GM12878 (cell line): ENCODE data around the gene FGR. TPM values are rescaled to one million over a fixed set of nuclear protein-coding genes. Genes with fewer than 3 reads are reported as not detected.

Source experiments
- ATAC-seq: fragments of 200-7000 bp; cut with Tn5 transposase; 3 replicates; pipeline ENCODE4 v1.9.1; 2020; ENCODE audit warnings: mild to moderate bottlenecking, moderate library complexity
- BruUV-seq: library from RNA; stranded (reverse); fragments of 400-500 nt; replicated peaks from 2 replicates; lab custom pipeline; 2021; lab: Mats Ljungman, UMichigan
- CTCF ChIA-PET: fragments of 300-600 bp; sonication (Branson Sonifier 250); formaldehyde crosslinking; extraction: SDS; loops from one replicate; lab custom pipeline; 2021; ENCODE audit warnings: inconsistent platforms; lab: Yijun Ruan, JAX
- POLR2A ChIA-PET: fragments of 350-600 bp; formaldehyde crosslinking; extraction: SDS; loops from one replicate; lab custom pipeline; 2021; ENCODE audit warnings: inconsistent platforms; lab: Charles Lee
- RAD21 ChIA-PET: fragments of 300-600 bp; sonication (Branson Sonifier 250); formaldehyde crosslinking; loops from one replicate; lab custom pipeline; 2023; ENCODE audit warnings: antibody characterized with exemption; ENCODE audit not compliant: unreplicated experiment; lab: Charles Lee
- SMC1A ChIA-PET: fragments of 300-600 bp; sonication (Branson Sonifier 250); formaldehyde crosslinking; loops from one replicate; lab custom pipeline; 2023; ENCODE audit not compliant: unreplicated experiment, uncharacterized antibody; lab: Charles Lee
- DNase-seq: peaks from one replicate; pipeline ENCODE4 v3.0.0-alpha.2; 2011; ENCODE audit warnings: low read depth, low spot score
- FAIRE-seq: peaks from 3 replicates; lab custom pipeline; 2011; peaks lifted over from hg19 to GRCh38; lab: Jason Lieb, UNC
- H2AFZ ChIP-seq: 2 replicates; pipeline ENCODE4 v1.6.0; 2011; ENCODE audit warnings: low read depth, low read length, control low read depth; ENCODE audit not compliant: control insufficient read depth
- H3K27ac ChIP-seq: 2 replicates; pipeline ENCODE4 v1.5.1; 2011; ENCODE audit warnings: control low read depth; ENCODE audit not compliant: control insufficient read depth, insufficient read depth
- H3K27me3 ChIP-seq, 2 experiments: replicated peaks in 1 of 2; 2 replicates each; pipeline versions ENCODE4 v1.6.0 to v1.6.1; 2011; ENCODE audit warnings: low read length in 1 of 2; ENCODE audit not compliant: control insufficient read depth in 2 of 2, insufficient read depth in 2 of 2
- H3K36me3 ChIP-seq, 2 experiments: 2 replicates each; pipeline ENCODE4 v1.5.1; 2011; ENCODE audit warnings: low read length in 1 of 2; ENCODE audit not compliant: control insufficient read depth in 2 of 2, insufficient read depth in 2 of 2
- H3K4me1 ChIP-seq: 2 replicates; pipeline ENCODE4 v1.6.1; 2011; ENCODE audit warnings: mild to moderate bottlenecking, low read length, moderate library complexity, mixed read lengths; ENCODE audit not compliant: control insufficient read depth, insufficient read depth
- H3K4me2 ChIP-seq: 2 replicates; pipeline ENCODE4 v1.6.0; 2011; ENCODE audit warnings: control low read depth; ENCODE audit not compliant: control insufficient read depth, insufficient read depth
- H3K4me3 ChIP-seq: fragments of 200-600 bp; sonication (generic); 2 replicates; pipeline ENCODE4 v1.5.1; 2016
- H3K79me2 ChIP-seq: 2 replicates; pipeline ENCODE4 v1.6.0; 2011; ENCODE audit warnings: low read length; ENCODE audit not compliant: control insufficient read depth, insufficient read depth
- H3K9ac ChIP-seq: 2 replicates; pipeline ENCODE4 v1.8.0; 2011; ENCODE audit warnings: low read length, control low read depth, mixed read lengths; ENCODE audit not compliant: control insufficient read depth, insufficient read depth
- H3K9me3 ChIP-seq: replicated peaks from 3 replicates; pipeline ENCODE4 v1.5.1; 2011; ENCODE audit warnings: mild to moderate bottlenecking, low read length; ENCODE audit not compliant: control insufficient read depth, insufficient read depth
- H4K20me1 ChIP-seq: 2 replicates; pipeline ENCODE4 v1.6.0; 2011; ENCODE audit not compliant: control insufficient read depth, insufficient read depth
- ATF7 ChIP-seq: fragments of 450-650 bp; IDR thresholded peaks from 2 replicates; pipeline ENCODE4 v1.6.1; 2016; ENCODE audit warnings: low read depth, mild to moderate bottlenecking
- BHLHE40 ChIP-seq, 2 experiments: fragments of 450-650 bp in 1 of 2; IDR thresholded peaks; 2 replicates each; pipeline ENCODE4 v1.6.1; 2011 to 2017; ENCODE audit warnings: low read depth in 2 of 2, borderline replicate concordance in 1 of 2, improper control_type of control experiment in 1 of 2, low read length in 1 of 2, mild to moderate bottlenecking in 1 of 2
- EED ChIP-seq: sonication (generic); IDR thresholded peaks from 2 replicates; pipeline ENCODE4 v1.6.1; 2016; ENCODE audit warnings: antibody characterized with exemption, low read depth
- HDAC6 ChIP-seq: fragments of 200-600 bp; sonication (generic); IDR thresholded peaks from one replicate; pipeline ENCODE4 v1.8.0; 2017; ENCODE audit warnings: antibody characterized with exemption; ENCODE audit not compliant: unreplicated experiment
- HDGF ChIP-seq: fragments of 450-650 bp; IDR thresholded peaks from 2 replicates; pipeline ENCODE4 v1.6.1; 2016; ENCODE audit warnings: antibody characterized with exemption
- NBN ChIP-seq: fragments of 450-650 bp; IDR thresholded peaks from 2 replicates; pipeline ENCODE4 v1.6.1; 2016
- PAX5 ChIP-seq: IDR thresholded peaks from 2 replicates; pipeline ENCODE4 v1.6.1; 2011; ENCODE audit warnings: low read depth, low read length, borderline replicate concordance
- POLR2A ChIP-seq: IDR thresholded peaks from 2 replicates; pipeline ENCODE4 v1.6.1; 2011; ENCODE audit warnings: low read depth, mild to moderate bottlenecking, low read length
- POLR2AphosphoS5 ChIP-seq: IDR thresholded peaks from 2 replicates; pipeline ENCODE4 v1.6.1; 2011; ENCODE audit warnings: mild to moderate bottlenecking, low read length, inconsistent platforms
- RFX5 ChIP-seq: IDR thresholded peaks from 2 replicates; pipeline ENCODE4 v1.6.1; 2011; ENCODE audit warnings: low read depth, low read length, improper control_type of control experiment
- SRF ChIP-seq, 2 experiments: IDR thresholded peaks; 2 replicates each; pipeline ENCODE4 v1.6.1; 2011; ENCODE audit warnings: low read depth in 2 of 2, low read length in 2 of 2, mild to moderate bottlenecking in 1 of 2, moderate library complexity in 1 of 2
- ZNF622 ChIP-seq: fragments of 450-650 bp; IDR thresholded peaks from 2 replicates; pipeline ENCODE4 v1.6.1; 2017; ENCODE audit warnings: mild to moderate bottlenecking, inconsistent platforms
- ZNF687 ChIP-seq: fragments of 450-650 bp; IDR thresholded peaks from 2 replicates; pipeline ENCODE4 v1.6.1; 2017; ENCODE audit warnings: mild to moderate bottlenecking, moderate library complexity
- WGBS: methylation state at CpG from one replicate; pipeline ENCODE4 v1.1.6; 2016; ENCODE audit warnings: low lambda C conversion rate; ENCODE audit not compliant: insufficient replicate concordance, insufficient coverage; ENCODE audit errors: missing lambda C conversion rate; 5-methylcytosine and 5-hydroxymethylcytosine counted together
- in situ Hi-C: fragments of 300-500 bp; cut with MboI; formaldehyde crosslinking; loops from 9 replicates; pipeline ENCODE4 v1.14.3; 2018; ENCODE audit warnings: mixed read lengths
- intact Hi-C: fragments of 100-400 bp; cut with micrococcal nuclease; formaldehyde crosslinking; loops from one replicate; pipeline ENCODE4 v1.14.2; 2022; ENCODE audit not compliant: unreplicated experiment
- polyA plus RNA-seq, 11 experiments: library from polyadenylated mRNA; depleted of rRNA in 4 of 11; unstranded in 6 of 11; stranded (reverse) in 5 of 11; fragments of >200 nt; fragmentation: Nextera tagmentation in 4 of 11; fragmentation: Illumina TruSeq in 1 of 11; extraction: Ambion mirVana in 4 of 11; extraction: Trizol in 1 of 11; gene quantifications; 1 replicate in 1 of 11; 2 replicates in 10 of 11; pipeline versions ENCODE4 v1.2.1 to v1.2.3, GENCODE V29; 2011 to 2016; ENCODE audit warnings: inconsistent platforms in 2 of 11, missing spikeins in 2 of 11, low read depth in 1 of 11
- total RNA-seq, 4 experiments: library from RNA; depleted of rRNA in 3 of 4; stranded (reverse); fragments of >200 nt in 3 of 4; fragmentation: Illumina TruSeq in 1 of 4; extraction: Trizol in 1 of 4; gene quantifications; 2 replicates each; pipeline versions ENCODE4 v1.2.1 to v1.2.3, GENCODE V29; 2013 to 2021

Gene FGR
- total and polyA plus RNA-seq, 10 of the 15 experiments (the other 5 are each of a cell fraction or from before 2014, with no cell fraction given): 10.9 to 193 (median 74.7) TPM

GRCh38 chr1:27609210-27609555 is 25.8 kb downstream of the FGR start:
- no peaks in the 10 kb centered on the region for H3K79me2 ChIP-seq
- intact Hi-C loops: loop anchor here (1.0 to 10.0 kb wide), 3 partner anchors 22 to 124 kb away; no protein-coding TSS in a partner anchor
- peak overlapping the region; percentile 73 for H3K4me2 ChIP-seq
- TF ChIP-seq EED (0 out of 2 replicates have a peak, but pooled peaks have one; percentile 1), POLR2A (peak; percentile 57; the same call in 1 of the 2 replicates), POLR2AphosphoS5 (no peak), RFX5 (no peak), ATF7 (0 out of 2 replicates have a peak, but pooled peaks have one; percentile 27), HDAC6 (no peak), PAX5 (no peak), NBN (no peak), SRF (IDR thresholded peaks at IDR 0.05; ENCODE audit: low read depth in 2 of 2, low read length in 2 of 2) (no peak), BHLHE40 (IDR thresholded peaks at IDR 0.05; ENCODE audit: borderline replicate concordance in 1 of 2, low read depth in 2 of 2, low read length in 1 of 2) (no peak), HDGF (peak; percentile 3; the same call in 1 of the 2 replicates), ZNF622 (0 out of 2 replicates have a peak, but pooled peaks have one; percentile 2), ZNF687 (no peak; the same call in 1 of the 2 replicates)
- peak overlapping the region; percentile 10; the same call in 1 of the 2 replicates for H2AFZ ChIP-seq
- RAD21 ChIA-PET: interaction anchor here (1.0 to 8.8 kb wide), 10 partner anchors 16 to 564 kb away, joined by 3 to 268 read pairs (median 6); partner anchors contain the start of gene IFI6
- peaks cover 46% of the 10 kb centered on the region for H3K4me1 ChIP-seq
- POLR2A ChIA-PET: interaction anchor here (0.5 to 6.2 kb wide), 7 partner anchors 15 to 209 kb away, joined by 3 to 67 read pairs (median 37); no protein-coding TSS in a partner anchor
- SMC1A ChIA-PET: interaction anchor here (0.7 to 9.2 kb wide), 10 partner anchors 8 to 193 kb away, joined by 3 to 248 read pairs (median 26); no protein-coding TSS in a partner anchor
- WGBS: 31% methylated on average over 3 of the region's 3 CpGs
- no peaks in the 10 kb centered on the region for H3K27me3 ChIP-seq
- CTCF ChIA-PET: interaction anchor here (1.1 to 10.4 kb wide), 17 partner anchors 17 to 310 kb away, joined by 3 to 327 read pairs (median 23); partner anchors contain the start of genes GPR3 and IFI6
- no peak for DNase-seq
- H3K4me3 ChIP-seq: no peak overlapping the region
- BruUV-seq: no TSS peak
- in situ Hi-C loops: loop anchor here (5.0 kb wide), 3 partner anchors 53 to 307 kb away; partner anchors contain the start of gene GPR3
- peak; percentile 41 for ATAC-seq
- no peak for FAIRE-seq
- H4K20me1 ChIP-seq: no peaks in the 10 kb centered on the region
- no peaks in the 10 kb centered on the region for H3K9me3 ChIP-seq
- H3K36me3 ChIP-seq: peaks cover 7 to 18% of the 10 kb centered on the region in 2 experiments; a peak in 3 of 4 replicates
- H3K27ac ChIP-seq: peak overlapping the region; percentile 78
- peak overlapping the region; percentile 44; the same call in 1 of the 2 replicates for H3K9ac ChIP-seq
